Natural killer cell (primary cell): Measurements from ENCODE around the gene CTIF. TPM values are rescaled to one million over a fixed set of nuclear protein-coding genes. Genes with fewer than 3 reads are reported as not detected.
"Not testable (repeated sequence)": the region's sequence is repeated elsewhere in the genome, so short reads cannot be mapped to it uniquely, and the experiment has no call there.

ENCODE experiments used
- ATAC-seq, 3 donors: fragments of 150-1000 bp in 2 of 3; fragments of 200-7000 bp in 1 of 3; cut with Tn5 transposase; 1 replicate in 1 of 3; 2 replicates in 2 of 3; pipeline ENCODE4 v1.10.0; 2021; ENCODE audit warnings: mild to moderate bottlenecking in 2 of 3, moderate library complexity in 2 of 3
- DNase-seq, 2 donors: peaks; one replicate each; pipeline versions ENCODE4 v3.0.0 to v3.0.0-alpha.2; 2013 to 2021; ENCODE audit warnings: mixed read lengths in 1 of 2
- H3K27ac ChIP-seq: one replicate; pipeline ENCODE4 v1.5.1; 2013; ENCODE audit warnings: mild to moderate bottlenecking, low read length
- H3K27me3 ChIP-seq: one replicate; pipeline ENCODE4 v1.6.1; 2013; ENCODE audit warnings: low read length; ENCODE audit not compliant: control insufficient read depth, insufficient read depth
- H3K36me3 ChIP-seq: one replicate; pipeline ENCODE4 v1.6.1; 2013; ENCODE audit warnings: low read length; ENCODE audit not compliant: control insufficient read depth, insufficient read depth
- H3K4me1 ChIP-seq: one replicate; pipeline ENCODE4 v1.6.1; 2013; ENCODE audit warnings: low read length; ENCODE audit not compliant: control insufficient read depth, insufficient read depth
- H3K4me3 ChIP-seq: one replicate; pipeline ENCODE4 v1.5.1; 2013; ENCODE audit warnings: low read length
- H3K9me3 ChIP-seq: one replicate; pipeline ENCODE4 v1.6.1; 2013; ENCODE audit warnings: low read length; ENCODE audit not compliant: control insufficient read depth, insufficient read depth
- H3K27ac Mint-ChIP-seq, 2 donors: one replicate each; pipeline ENCODE4 v1.8.0; 2022; ENCODE audit warnings: mild to moderate bottlenecking in 2 of 2, mixed read lengths in 2 of 2, moderate library complexity in 1 of 2
- H3K27me3 Mint-ChIP-seq, 2 donors: one replicate each; pipeline ENCODE4 v1.8.0; 2022; ENCODE audit warnings: low read depth in 2 of 2, mixed read lengths in 2 of 2
- H3K36me3 Mint-ChIP-seq: one replicate; pipeline ENCODE4 v1.8.0; 2022; ENCODE audit warnings: mixed read lengths
- H3K4me1 Mint-ChIP-seq, 2 donors: one replicate each; pipeline ENCODE4 v1.8.0; 2022; ENCODE audit warnings: mixed read lengths in 2 of 2
- H3K4me3 Mint-ChIP-seq: one replicate; pipeline ENCODE4 v1.8.0; 2022; ENCODE audit warnings: mild to moderate bottlenecking, moderate library complexity, mixed read lengths
- H3K9me3 Mint-ChIP-seq, 2 donors: one replicate each; pipeline ENCODE4 v1.8.0; 2022; ENCODE audit warnings: mixed read lengths in 2 of 2
- CTCF ChIP-seq: fragments of 200-600 bp; IDR thresholded peaks from one replicate; pipeline ENCODE4 v1.8.0; 2022; ENCODE audit warnings: antibody characterized with exemption
- WGBS: methylation state at CpG from one replicate; pipeline ENCODE4 v1.1.7; 2013; ENCODE audit warnings: missing lambda C conversion rate; ENCODE audit not compliant: insufficient coverage; 5-methylcytosine and 5-hydroxymethylcytosine counted together
- intact Hi-C: fragments of 100-400 bp; cut with micrococcal nuclease; formaldehyde crosslinking; loops from one replicate; pipeline ENCODE4 v1.14.2; 2022
- total RNA-seq, 4 donors: library from RNA; stranded (reverse); fragments of 120-200 nt in 1 of 4; gene quantifications; one replicate each; pipeline versions ENCODE4 v1.2.3 to v1.2.4, GENCODE V29; 2013 to 2022

CTIF gene
- total RNA-seq, 3 donors from 2014 or later (not counting 1 experiment from before 2014, with no cell fraction given): 6.9 to 10.2 (median 8.2) TPM

DNA sequence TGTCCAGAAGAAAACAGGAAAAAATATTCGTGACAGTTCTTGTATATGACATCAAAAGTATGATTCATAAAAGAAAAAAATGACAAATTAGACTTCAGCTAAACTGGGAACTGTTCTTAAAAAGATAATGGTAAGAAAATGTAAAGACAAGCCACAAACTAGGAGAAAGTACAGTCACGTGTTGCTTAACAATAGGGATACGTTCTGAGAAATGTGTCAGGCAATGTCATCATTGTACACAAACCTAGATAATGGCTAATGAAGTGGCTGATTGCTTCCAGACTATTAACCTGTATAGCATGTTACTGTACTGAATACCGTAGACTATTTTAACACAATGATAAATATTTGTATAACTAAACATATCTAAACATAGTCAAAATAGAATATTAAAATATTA lies 35.9 kb upstream of the CTIF start:
- Mint-ChIP-seq H3K36me3 (peaks cover 29% of the 10 kb centered on the region), H3K4me1 (no peaks in the 10 kb centered on the region), H3K4me3 (no peak overlapping the region), H3K27me3 (peaks cover 30 to 66% of the 10 kb centered on the region in 2 donors), H3K27ac (no peak overlapping the region), H3K9me3 (peaks cover 9 to 18% of the 10 kb centered on the region in 2 donors)
- Histone ChIP-seq H3K4me1 (no peaks in the 10 kb centered on the region), H3K36me3 (no peaks in the 10 kb centered on the region), H3K9me3 (no peaks in the 10 kb centered on the region), H3K27me3 (peaks cover 2% of the 10 kb centered on the region), H3K27ac (no peak overlapping the region), H3K4me3 (no peak overlapping the region)
- ATAC-seq: no peak
- intact Hi-C loops: no loop called here
- WGBS: 87% methylated on average over 3 of the region's 4 CpGs
- DNase-seq: no peak
- no peak for TF ChIP-seq CTCF

DNA sequence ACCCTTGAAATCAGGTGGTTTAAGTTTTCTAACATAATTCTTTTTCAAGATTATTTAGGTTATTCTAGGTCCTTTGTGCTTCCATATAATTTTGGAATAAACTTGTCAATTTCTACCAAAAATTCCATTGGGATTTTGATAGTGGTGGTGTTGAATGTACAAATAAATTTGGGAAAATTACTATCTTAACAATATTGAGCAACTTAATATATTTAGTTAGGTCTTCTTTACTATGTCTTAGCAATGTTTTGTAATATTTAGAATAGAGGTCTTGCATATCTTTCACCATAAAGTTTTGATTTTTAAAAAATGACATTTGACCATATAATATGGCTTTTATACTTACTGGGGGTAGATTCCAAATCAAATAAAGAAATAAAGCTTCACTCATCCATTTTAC lies 34.0 kb upstream of the CTIF start:
- Histone ChIP-seq H3K4me1 (no peaks in the 10 kb centered on the region), H3K4me3 (no peak overlapping the region), H3K36me3 (no peaks in the 10 kb centered on the region), H3K27me3 (peaks cover 2% of the 10 kb centered on the region), H3K9me3 (no peaks in the 10 kb centered on the region), H3K27ac (no peak overlapping the region)
- Mint-ChIP-seq H3K36me3 (peaks cover 22% of the 10 kb centered on the region), H3K4me1 (no peaks in the 10 kb centered on the region), H3K27ac (no peak overlapping the region), H3K9me3 (peaks cover 10 to 18% of the 10 kb centered on the region in 2 donors), H3K27me3 (peaks cover 23 to 61% of the 10 kb centered on the region in 2 donors), H3K4me3 (no peak overlapping the region)
- ATAC-seq (no peak), DNase-seq (no peak)
- intact Hi-C loops: no loop called here
- TF ChIP-seq CTCF: no peak

GRCh38 chr18:48506983-48507568 lies 31.8 kb upstream of the CTIF start:
- H3K4me3 Mint-ChIP-seq, H3K27ac Mint-ChIP-seq, H3K27ac ChIP-seq, H3K9me3 ChIP-seq, H3K4me3 ChIP-seq, H3K4me1 ChIP-seq, H3K36me3 ChIP-seq, H3K27me3 ChIP-seq, H3K4me1 Mint-ChIP-seq, intact Hi-C loops, DNase-seq, ATAC-seq: not testable (repeated sequence)
- H3K9me3 Mint-ChIP-seq: peaks cover 10 to 18% of the 10 kb centered on the region in 2 donors
- WGBS: 83% methylated on average over 1 of the region's 1 CpG
- H3K36me3 Mint-ChIP-seq: peaks cover 22% of the 10 kb centered on the region
- peaks cover 21 to 58% of the 10 kb centered on the region in 2 donors for H3K27me3 Mint-ChIP-seq

DNA sequence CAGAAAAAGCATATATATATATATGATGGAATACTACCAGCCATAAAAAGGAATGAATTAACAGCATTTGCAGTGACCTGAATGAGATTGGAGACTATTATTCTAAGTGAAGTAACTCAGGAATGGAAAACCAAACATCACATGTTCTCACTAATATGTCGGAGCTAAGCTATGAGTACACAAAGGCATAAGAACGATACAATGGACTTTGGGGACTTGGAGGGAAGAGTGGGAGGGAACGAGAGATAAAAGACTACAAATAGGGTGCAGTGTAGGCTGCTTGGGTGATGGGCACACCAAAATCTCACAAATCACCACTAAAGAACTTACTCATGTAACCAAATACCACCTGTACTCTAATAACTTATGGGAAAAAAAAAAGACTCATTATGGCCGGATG lies 26.3 kb upstream of the CTIF start:
- H3K4me1 ChIP-seq, DNase-seq, H3K36me3 ChIP-seq, H3K27ac ChIP-seq, H3K4me3 Mint-ChIP-seq, ATAC-seq, H3K36me3 Mint-ChIP-seq, H3K9me3 ChIP-seq, H3K27ac Mint-ChIP-seq, H3K27me3 ChIP-seq, H3K9me3 Mint-ChIP-seq, H3K4me3 ChIP-seq, H3K4me1 Mint-ChIP-seq, intact Hi-C loops: not testable (repeated sequence)
- peaks cover 19 to 32% of the 10 kb centered on the region in 2 donors for H3K27me3 Mint-ChIP-seq
- 100% methylated on average over 2 of the region's 4 CpGs for WGBS
